LNCAP (cell line): ENCODE data around the gene CPA5.

ENCODE experiments used
- TF ChIP-seq, protein P1 (sequence below): fragments of 450-650 bp; IDR thresholded peaks from 2 replicates; pipeline ENCODE4 v1.5.1; 2017; ENCODE audit warnings: mild to moderate bottlenecking

CPA5 gene

DNA sequence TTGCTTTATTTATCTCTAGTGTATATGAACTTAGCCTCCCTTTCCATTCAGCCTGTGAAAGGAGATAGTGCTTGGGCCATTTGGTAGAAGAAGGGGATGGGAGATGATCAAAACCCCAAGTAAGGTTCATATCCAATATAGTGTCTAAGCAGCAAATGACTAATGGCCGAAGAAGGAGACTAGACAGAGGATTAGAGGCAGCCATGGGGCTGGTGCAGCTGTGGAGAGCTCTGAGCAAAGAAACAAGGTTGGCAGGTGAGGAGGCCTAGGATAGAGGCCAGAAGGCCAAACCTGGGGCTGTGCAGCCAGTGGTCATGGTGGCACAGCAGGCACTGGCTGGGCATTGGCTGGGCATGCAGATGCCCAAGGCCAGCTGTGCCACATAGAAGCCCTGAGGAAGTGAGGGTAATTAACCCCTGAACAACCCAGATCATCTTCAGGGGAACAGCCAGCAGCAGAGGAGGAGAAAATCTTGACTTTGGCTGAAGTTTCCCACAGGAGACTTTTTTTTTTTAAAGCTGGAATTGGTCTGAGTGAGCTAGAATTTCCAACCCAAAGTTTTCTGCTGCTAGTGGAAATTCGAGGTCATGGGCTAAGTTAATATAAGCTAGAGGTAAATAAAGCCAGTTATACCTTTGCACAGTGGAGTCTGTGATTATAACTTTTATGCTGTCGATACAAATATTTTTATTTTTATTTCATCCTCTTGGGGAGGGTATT, 25.4 kb downstream of the CPA5 start:
- TF ChIP-seq, protein P1, sequence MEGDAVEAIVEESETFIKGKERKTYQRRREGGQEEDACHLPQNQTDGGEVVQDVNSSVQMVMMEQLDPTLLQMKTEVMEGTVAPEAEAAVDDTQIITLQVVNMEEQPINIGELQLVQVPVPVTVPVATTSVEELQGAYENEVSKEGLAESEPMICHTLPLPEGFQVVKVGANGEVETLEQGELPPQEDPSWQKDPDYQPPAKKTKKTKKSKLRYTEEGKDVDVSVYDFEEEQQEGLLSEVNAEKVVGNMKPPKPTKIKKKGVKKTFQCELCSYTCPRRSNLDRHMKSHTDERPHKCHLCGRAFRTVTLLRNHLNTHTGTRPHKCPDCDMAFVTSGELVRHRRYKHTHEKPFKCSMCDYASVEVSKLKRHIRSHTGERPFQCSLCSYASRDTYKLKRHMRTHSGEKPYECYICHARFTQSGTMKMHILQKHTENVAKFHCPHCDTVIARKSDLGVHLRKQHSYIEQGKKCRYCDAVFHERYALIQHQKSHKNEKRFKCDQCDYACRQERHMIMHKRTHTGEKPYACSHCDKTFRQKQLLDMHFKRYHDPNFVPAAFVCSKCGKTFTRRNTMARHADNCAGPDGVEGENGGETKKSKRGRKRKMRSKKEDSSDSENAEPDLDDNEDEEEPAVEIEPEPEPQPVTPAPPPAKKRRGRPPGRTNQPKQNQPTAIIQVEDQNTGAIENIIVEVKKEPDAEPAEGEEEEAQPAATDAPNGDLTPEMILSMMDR, result no peak

DNA sequence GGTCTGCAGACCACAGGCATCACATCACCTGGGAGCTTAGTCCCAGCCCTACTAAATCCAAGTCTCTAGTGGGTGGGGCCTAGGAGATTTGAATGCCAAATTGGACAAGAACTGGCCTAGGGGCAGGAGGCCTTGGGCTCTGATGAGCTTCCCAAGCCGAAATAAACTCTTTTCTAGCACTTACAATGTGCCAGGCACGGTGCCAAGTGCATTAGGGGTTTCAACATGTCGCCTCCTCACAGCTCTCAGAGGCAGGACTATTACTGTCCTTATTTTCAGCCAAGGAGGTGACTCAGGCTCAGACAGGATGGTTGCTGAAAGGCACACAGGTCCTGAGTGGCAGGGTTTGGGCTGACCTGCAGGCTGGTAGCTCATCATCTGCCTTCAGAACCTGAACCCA, 26.4 kb downstream of the CPA5 start:
- TF ChIP-seq, protein P1, result no peak

DNA sequence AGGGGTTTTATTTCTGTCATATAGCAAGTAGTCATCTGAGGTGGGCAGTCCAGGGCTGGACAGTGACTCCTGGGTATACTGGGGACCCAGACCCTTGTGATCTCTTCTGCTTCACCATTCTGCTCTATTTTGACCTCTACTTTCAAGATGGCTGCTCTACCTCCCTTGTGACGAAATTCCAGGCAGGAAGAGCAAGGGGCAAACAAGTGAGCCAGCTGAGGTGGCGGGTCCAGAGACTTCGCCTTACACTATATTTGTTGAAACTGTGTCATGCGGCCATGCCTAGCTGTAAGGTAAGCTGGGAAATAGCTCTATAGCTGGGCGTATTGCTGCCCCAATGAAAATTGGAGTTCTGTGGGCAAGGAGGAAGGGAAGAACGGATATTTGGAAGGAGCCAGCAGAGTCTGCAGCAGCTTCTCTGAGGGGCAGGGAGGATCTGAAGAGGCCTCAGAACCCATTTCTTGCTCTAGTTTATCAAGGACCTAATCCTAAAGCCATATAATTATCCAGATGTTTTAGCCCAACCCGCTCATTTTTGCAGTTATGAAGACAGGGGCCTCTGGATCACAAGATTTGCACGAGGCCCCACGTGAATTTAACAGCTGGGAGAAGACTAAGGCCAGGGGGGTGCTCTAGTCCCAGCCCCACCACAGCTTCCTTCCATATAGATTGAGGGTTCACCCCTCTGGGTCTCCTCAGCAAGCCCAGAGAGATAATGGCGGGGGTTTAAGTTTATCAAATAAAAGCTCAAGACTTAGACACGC, 28.0 kb downstream of the CPA5 start:
- TF ChIP-seq, protein P1, result no peak

DNA sequence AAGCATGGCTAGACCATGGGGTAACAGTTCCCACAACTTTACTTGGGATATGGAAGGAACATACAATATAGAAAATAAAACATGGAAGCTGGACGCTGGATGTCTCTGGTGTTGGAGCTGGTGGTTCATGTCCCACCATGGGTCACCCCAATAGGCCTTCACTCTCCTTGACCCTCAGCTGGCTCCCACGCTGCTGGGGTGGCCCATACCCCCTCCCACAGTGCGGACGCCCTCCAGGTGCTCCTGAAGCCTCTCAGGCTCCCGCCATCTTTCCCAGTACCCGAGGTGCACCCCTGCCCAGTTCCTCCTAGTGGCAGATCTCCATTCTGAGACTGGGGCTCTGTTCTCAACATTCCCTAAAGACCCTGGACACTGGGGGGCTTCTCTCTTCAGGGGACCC, 29.9 kb downstream of the CPA5 start:
- TF ChIP-seq, protein P1, result no peak

DNA sequence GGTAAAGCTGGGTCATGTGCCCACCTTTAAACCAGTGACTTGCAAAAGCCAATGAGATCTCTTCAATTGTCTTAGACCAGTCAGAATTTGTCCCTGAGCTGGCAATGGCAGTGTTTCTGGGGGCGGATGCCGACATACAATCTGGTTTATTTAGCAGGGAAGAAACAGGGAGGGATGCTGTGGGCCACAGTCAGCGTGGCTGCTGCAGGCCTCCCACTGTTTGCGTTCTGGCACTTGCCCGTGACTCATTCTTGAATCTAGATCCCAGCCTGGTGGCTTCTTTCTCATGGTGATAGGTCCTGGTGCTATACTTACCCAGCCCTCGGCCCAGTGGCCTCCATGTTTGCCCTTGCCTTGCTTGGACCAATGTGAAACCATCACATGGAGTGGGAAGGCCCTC, 32.6 kb downstream of the CPA5 start:
- TF ChIP-seq, protein P1, result no peak

DNA sequence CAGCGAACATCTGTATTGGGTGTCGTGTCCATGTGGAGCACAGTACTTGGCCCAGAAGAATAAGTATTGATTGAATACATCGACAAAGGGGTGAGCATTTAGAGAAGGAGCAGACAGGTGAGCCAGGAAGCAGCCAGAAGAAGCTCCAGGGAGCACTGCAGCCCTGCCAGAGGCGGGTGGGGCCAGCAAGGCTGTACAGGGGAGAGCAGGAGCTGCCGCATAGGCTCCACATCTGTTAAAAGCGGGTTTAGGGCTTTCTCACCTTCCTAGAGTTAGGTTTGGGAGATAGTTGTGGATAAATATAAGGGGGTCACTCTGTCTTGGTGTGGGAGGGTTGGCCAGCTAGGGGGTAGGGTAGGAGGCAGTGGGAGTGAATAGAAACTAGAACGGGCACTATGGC, 34.4 kb downstream of the CPA5 start:
- TF ChIP-seq, protein P1, result no peak

DNA sequence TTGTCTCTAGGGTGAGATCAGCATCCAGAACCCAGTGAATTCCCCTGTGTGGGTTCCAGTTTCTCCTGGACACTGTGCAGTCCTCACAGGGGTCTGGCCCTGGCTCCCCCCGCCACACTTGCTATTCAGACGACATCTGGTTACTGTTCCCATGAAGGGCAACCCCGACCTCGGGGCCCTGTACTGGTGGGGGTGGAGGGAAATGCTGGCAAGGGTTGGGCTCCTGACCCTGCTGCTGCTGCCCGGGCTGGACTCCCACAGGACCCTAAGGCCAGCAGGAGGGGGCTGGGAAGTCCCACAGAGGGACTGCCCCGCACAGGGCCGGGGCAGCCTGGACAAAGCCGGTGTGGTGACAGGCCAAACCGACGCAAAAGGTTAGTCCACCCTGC, 34.9 kb downstream of the CPA5 start:
- TF ChIP-seq, protein P1, result no peak
